HepG2 (cell line): ENCODE results near the gene OPRL1. TPM values are rescaled to one million over a fixed set of nuclear protein-coding genes. Genes with fewer than 3 reads are reported as not detected.

Experiments
- ATAC-seq: fragments of 200-7000 bp; cut with Tn5 transposase; 3 replicates; pipeline ENCODE4 v1.9.1; 2020; ENCODE audit warnings: mild to moderate bottlenecking, moderate library complexity
- BruUV-seq: library from RNA; stranded (reverse); fragments of 400-500 nt; replicated peaks from 2 replicates; lab custom pipeline; 2021; lab: Mats Ljungman, UMichigan
- CTCF ChIA-PET: fragments of 300-600 bp; formaldehyde crosslinking; extraction: SDS; loops from one replicate; lab custom pipeline; 2021; ENCODE audit warnings: low total read pairs, inconsistent platforms, low intra/inter-chr PET ratio; lab: Yijun Ruan, JAX
- POLR2A ChIA-PET: fragments of 350-600 bp; sonication (Branson Sonifier 250); formaldehyde crosslinking; loops from one replicate; lab custom pipeline; 2020; ENCODE audit warnings: antibody characterized with exemption, inconsistent platforms; lab: Yijun Ruan, JAX
- DNase-seq: peaks from one replicate; pipeline ENCODE4 v3.0.0-alpha.2; 2015; ENCODE audit warnings: low spot score
- FAIRE-seq: peaks from 3 replicates; lab custom pipeline; 2011; peaks lifted over from hg19 to GRCh38; lab: Jason Lieb, UNC
- H2AFZ ChIP-seq: one replicate; pipeline ENCODE4 v1.6.1; 2011; ENCODE audit warnings: low read length, inconsistent platforms
- H3K27ac ChIP-seq: fragments of 300-600 bp; 3 replicates; pipeline ENCODE4 v1.8.0; 2011; ENCODE audit warnings: mixed run types, mild to moderate bottlenecking, mixed read lengths, low read length, inconsistent platforms; ENCODE audit not compliant: insufficient read depth; ENCODE audit errors: extremely low read length
- H3K27me3 ChIP-seq, 2 experiments: fragments of 200-600 bp in 1 of 2; 2 replicates in 1 of 2; 3 replicates in 1 of 2; pipeline versions ENCODE4 v1.6.0 to v1.8.0; 2011; ENCODE audit warnings: low read length in 2 of 2, mild to moderate bottlenecking in 2 of 2, moderate library complexity in 2 of 2, inconsistent platforms in 1 of 2; ENCODE audit not compliant: insufficient read depth in 2 of 2, control insufficient read depth in 1 of 2
- H3K36me3 ChIP-seq, 2 experiments: fragments of 200-600 bp in 1 of 2; replicated peaks in 1 of 2; 2 replicates in 1 of 2; 3 replicates in 1 of 2; pipeline versions ENCODE4 v1.5.1 to v1.8.0; 2011; ENCODE audit warnings: low read length in 2 of 2, inconsistent platforms in 1 of 2; ENCODE audit not compliant: insufficient read depth in 2 of 2, control insufficient read depth in 1 of 2
- H3K4me1 ChIP-seq: 2 replicates; pipeline ENCODE4 v1.5.1; 2012; ENCODE audit warnings: low read length, inconsistent platforms; ENCODE audit not compliant: insufficient read depth
- H3K4me2 ChIP-seq: 2 replicates; pipeline ENCODE4 v1.6.0; 2011; ENCODE audit warnings: low read depth, low read length, inconsistent platforms
- H3K4me3 ChIP-seq, 3 experiments: fragments of 200-600 bp in 1 of 3; sonication (generic), shearing (Covaris generic) in 1 of 3; replicated peaks in 1 of 3; 2 replicates each; pipeline ENCODE4 v1.5.1; 2011 to 2016; ENCODE audit warnings: low read length in 3 of 3, inconsistent platforms in 2 of 3, low read depth in 2 of 3, mild to moderate bottlenecking in 2 of 3, control low read depth in 1 of 3, mixed read lengths in 1 of 3; ENCODE audit not compliant: insufficient read depth in 1 of 3
- H3K79me2 ChIP-seq: one replicate; pipeline ENCODE4 v1.6.1; 2011; ENCODE audit warnings: low read length, inconsistent platforms; ENCODE audit not compliant: insufficient read depth
- H3K9ac ChIP-seq: 2 replicates; pipeline ENCODE4 v1.6.0; 2011; ENCODE audit warnings: mild to moderate bottlenecking, low read depth, low read length, inconsistent platforms; ENCODE audit not compliant: insufficient read depth
- H3K9me3 ChIP-seq: 2 replicates; pipeline ENCODE4 v1.5.1; 2012; ENCODE audit warnings: mild to moderate bottlenecking, low read length
- H4K20me1 ChIP-seq: 2 replicates; pipeline ENCODE4 v1.6.0; 2011; ENCODE audit warnings: inconsistent platforms, mild to moderate bottlenecking, low read length, moderate library complexity; ENCODE audit not compliant: insufficient read depth
- HNRNPLL ChIP-seq: fragments of 200-400 bp; formaldehyde crosslinking; IDR thresholded peaks from 2 replicates; pipeline ENCODE4 v1.6.1; 2017; ENCODE audit warnings: mild to moderate bottlenecking, low read depth, low read length; ENCODE audit not compliant: poor library complexity, severe bottlenecking
- SATB2 ChIP-seq: sonication (generic); formaldehyde crosslinking; IDR thresholded peaks from 2 replicates; pipeline ENCODE4 v1.5.0; 2020; ENCODE audit warnings: missing genetic modification reagents
- TGIF2 ChIP-seq: IDR thresholded peaks from 2 replicates; pipeline ENCODE4 v1.6.1; 2016; ENCODE audit warnings: control low read depth, missing compliant biosample characterization
- YY1 ChIP-seq: IDR thresholded peaks from 2 replicates; pipeline ENCODE4 v1.6.1; 2011; ENCODE audit warnings: low read length, low read depth, moderate library complexity, mild to moderate bottlenecking; ENCODE audit not compliant: insufficient read depth, insufficient replicate concordance
- ZNF446 ChIP-seq: sonication (generic); formaldehyde crosslinking; IDR thresholded peaks from 2 replicates; pipeline ENCODE4 v1.5.0; 2020; ENCODE audit warnings: mild to moderate bottlenecking, missing genetic modification reagents
- WGBS: methylation state at CpG from one replicate; pipeline ENCODE4 v1.1.6; 2017; ENCODE audit warnings: low lambda C conversion rate; 5-methylcytosine and 5-hydroxymethylcytosine counted together
- in situ Hi-C: cut with HindIII; loops from 2 replicates; pipeline ENCODE4 v1.10.0; 2017; ENCODE audit warnings: low pct_unique_long_range_greater_than_20kb; ENCODE audit not compliant: extremely low pct_ligation_motif_present
- intact Hi-C: fragments of 100-400 bp; cut with micrococcal nuclease; formaldehyde crosslinking; loops from one replicate; pipeline ENCODE4 v1.10.0; 2022; ENCODE audit not compliant: unreplicated experiment
- polyA plus RNA-seq, 8 experiments: library from polyadenylated mRNA; depleted of rRNA in 3 of 8; stranded (reverse) in 7 of 8; unstranded in 1 of 8; fragments of >200 nt; fragmentation: Illumina TruSeq in 4 of 8; extraction: Trizol in 4 of 8; gene quantifications; 2 replicates each; pipeline versions ENCODE4 v1.2.1 to v1.2.3, GENCODE V29; 2011 to 2016; ENCODE audit warnings: low read depth in 4 of 8, missing spikeins in 1 of 8, mixed read lengths in 1 of 8; ENCODE audit not compliant: insufficient read depth in 1 of 8
- total RNA-seq, 5 experiments: library from RNA; depleted of rRNA; stranded (reverse); fragments of >200 nt; fragmentation: Illumina TruSeq; extraction: Trizol; gene quantifications; 2 replicates each; pipeline ENCODE4 v1.2.3, GENCODE V29; 2016; ENCODE audit warnings: low read depth in 1 of 5
- TF ChIP-seq, protein P1 (sequence below): sonication (generic); formaldehyde crosslinking; IDR thresholded peaks from 2 replicates; pipeline ENCODE4 v1.4.0; 2020; ENCODE audit warnings: missing genetic modification reagents
- TF ChIP-seq, protein P2 (sequence below): sonication (generic); formaldehyde crosslinking; IDR thresholded peaks from 2 replicates; pipeline ENCODE4 v1.9.0; 2021; ENCODE audit warnings: missing genetic modification reagents, borderline replicate concordance

The OPRL1 gene
- total and polyA plus RNA-seq, 2 of the 13 experiments (the other 11 are each of a cell fraction or from before 2014, with no cell fraction given): 0.35 to 0.71 TPM

DNA sequence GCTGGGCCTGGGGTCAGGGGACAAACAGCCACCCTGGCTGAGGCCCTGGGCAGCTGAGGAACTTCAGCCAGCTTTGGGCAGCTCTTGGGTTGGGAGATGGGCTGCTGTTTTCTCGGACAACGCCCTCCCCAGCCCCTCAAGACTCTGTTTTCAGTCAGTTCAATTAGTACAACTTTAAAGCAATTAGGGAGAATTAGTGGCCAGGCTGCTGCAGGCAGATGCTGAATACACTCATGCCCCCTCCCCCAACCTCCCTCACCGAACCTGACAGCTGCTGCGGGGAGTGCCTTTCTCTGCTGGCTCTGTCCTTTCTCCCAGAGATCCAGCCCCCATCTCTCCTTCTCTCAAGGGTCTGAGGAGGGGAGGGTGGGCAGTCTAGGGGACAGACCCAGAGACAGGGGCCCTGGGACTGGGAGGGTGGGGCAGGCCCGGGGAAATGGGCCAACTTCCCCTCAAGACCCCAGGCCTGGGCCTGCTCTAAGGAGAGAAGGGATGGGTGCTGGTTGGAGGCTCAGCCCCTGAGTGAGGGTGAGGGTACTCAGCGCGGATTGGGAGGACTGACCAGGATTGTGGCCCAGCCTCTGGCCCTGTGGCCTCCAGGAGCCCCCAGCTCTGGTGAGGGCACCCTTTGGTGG lies 66.5 kb downstream of the OPRL1 start:
- no peak overlapping the region for H3K27ac ChIP-seq

More for the DNA sequence above, 66.5 kb downstream of the OPRL1 start:
- DNase-seq (no peak), FAIRE-seq (no peak), ATAC-seq (no peak; the same call in 2 of the 3 replicates)
- no peak overlapping the region for H3K4me2 ChIP-seq
- 45% methylated on average over 4 of the region's 7 CpGs for WGBS
- no peak overlapping the region for H2AFZ ChIP-seq
- no peaks in the 10 kb centered on the region for H3K36me3 ChIP-seq
- no peaks in the 10 kb centered on the region for H3K4me1 ChIP-seq
- no peak overlapping the region for H3K4me3 ChIP-seq
- peaks cover 26% of the 10 kb centered on the region for H3K9me3 ChIP-seq
- no peaks in the 10 kb centered on the region for H3K79me2 ChIP-seq
- no peaks in the 10 kb centered on the region for H4K20me1 ChIP-seq
- H3K9ac ChIP-seq: no peak overlapping the region
- intact Hi-C loops: no loop called here
- CTCF ChIA-PET: no interaction called here
- peaks cover 2 to 20% of the 10 kb centered on the region in 2 experiments; a peak in 3 of 5 replicates for H3K27me3 ChIP-seq
- in situ Hi-C loops: no loop called here
- TF ChIP-seq TGIF2 (CRISPR knock-in tag) (no peak), HNRNPLL (no peak), ZNF446 (CRISPR knock-in tag) (no peak), YY1 (no peak), SATB2 (no peak)
- TF ChIP-seq, protein P1, sequence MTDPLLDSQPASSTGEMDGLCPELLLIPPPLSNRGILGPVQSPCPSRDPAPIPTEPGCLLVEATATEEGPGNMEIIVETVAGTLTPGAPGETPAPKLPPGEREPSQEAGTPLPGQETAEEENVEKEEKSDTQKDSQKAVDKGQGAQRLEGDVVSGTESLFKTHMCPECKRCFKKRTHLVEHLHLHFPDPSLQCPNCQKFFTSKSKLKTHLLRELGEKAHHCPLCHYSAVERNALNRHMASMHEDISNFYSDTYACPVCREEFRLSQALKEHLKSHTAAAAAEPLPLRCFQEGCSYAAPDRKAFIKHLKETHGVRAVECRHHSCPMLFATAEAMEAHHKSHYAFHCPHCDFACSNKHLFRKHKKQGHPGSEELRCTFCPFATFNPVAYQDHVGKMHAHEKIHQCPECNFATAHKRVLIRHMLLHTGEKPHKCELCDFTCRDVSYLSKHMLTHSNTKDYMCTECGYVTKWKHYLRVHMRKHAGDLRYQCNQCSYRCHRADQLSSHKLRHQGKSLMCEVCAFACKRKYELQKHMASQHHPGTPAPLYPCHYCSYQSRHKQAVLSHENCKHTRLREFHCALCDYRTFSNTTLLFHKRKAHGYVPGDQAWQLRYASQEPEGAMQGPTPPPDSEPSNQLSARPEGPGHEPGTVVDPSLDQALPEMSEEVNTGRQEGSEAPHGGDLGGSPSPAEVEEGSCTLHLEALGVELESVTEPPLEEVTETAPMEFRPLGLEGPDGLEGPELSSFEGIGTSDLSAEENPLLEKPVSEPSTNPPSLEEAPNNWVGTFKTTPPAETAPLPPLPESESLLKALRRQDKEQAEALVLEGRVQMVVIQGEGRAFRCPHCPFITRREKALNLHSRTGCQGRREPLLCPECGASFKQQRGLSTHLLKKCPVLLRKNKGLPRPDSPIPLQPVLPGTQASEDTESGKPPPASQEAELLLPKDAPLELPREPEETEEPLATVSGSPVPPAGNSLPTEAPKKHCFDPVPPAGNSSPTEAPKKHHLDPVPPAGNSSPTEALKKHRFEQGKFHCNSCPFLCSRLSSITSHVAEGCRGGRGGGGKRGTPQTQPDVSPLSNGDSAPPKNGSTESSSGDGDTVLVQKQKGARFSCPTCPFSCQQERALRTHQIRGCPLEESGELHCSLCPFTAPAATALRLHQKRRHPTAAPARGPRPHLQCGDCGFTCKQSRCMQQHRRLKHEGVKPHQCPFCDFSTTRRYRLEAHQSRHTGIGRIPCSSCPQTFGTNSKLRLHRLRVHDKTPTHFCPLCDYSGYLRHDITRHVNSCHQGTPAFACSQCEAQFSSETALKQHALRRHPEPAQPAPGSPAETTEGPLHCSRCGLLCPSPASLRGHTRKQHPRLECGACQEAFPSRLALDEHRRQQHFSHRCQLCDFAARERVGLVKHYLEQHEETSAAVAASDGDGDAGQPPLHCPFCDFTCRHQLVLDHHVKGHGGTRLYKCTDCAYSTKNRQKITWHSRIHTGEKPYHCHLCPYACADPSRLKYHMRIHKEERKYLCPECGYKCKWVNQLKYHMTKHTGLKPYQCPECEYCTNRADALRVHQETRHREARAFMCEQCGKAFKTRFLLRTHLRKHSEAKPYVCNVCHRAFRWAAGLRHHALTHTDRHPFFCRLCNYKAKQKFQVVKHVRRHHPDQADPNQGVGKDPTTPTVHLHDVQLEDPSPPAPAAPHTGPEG (CRISPR knock-in tag): no peak
- TF ChIP-seq, protein P2, sequence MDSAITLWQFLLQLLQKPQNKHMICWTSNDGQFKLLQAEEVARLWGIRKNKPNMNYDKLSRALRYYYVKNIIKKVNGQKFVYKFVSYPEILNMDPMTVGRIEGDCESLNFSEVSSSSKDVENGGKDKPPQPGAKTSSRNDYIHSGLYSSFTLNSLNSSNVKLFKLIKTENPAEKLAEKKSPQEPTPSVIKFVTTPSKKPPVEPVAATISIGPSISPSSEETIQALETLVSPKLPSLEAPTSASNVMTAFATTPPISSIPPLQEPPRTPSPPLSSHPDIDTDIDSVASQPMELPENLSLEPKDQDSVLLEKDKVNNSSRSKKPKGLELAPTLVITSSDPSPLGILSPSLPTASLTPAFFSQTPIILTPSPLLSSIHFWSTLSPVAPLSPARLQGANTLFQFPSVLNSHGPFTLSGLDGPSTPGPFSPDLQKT (CRISPR knock-in tag): no peak
- no TSS peak for BruUV-seq
- POLR2A ChIA-PET: no interaction called here
